Globus pallidus (tissue), 1 donor: ENCODE data around the gene SHCBP1.
"Not testable (repeated sequence)": the region's sequence is repeated elsewhere in the genome, so short reads cannot be mapped to it uniquely, and the experiment has no call there.

Experiments
- DNase-seq: peaks from one replicate; pipeline ENCODE4 v3.0.0-alpha.2; 2015; ENCODE audit warnings: low spot score

The SHCBP1 gene

GRCh38 chr16:46621006-46621933 lies at the start of gene SHCBP1:
TSS of gene SHCBP1 (minus strand) at chr16:46621379. CDS start at chr16:46621359, 20 bp downstream.
- peak; percentile 84 for DNase-seq

- DNase-seq = no peak
Observed at GRCh38 chr16:46662123-46662522, 40.9 kb upstream of the SHCBP1 start.

GRCh38 chr16:46658925-46659324 lies 37.7 kb upstream of the SHCBP1 start:
- DNase-seq = peak; percentile 53

- no peak for DNase-seq
Observed at GRCh38 chr16:46651305-46651704, 30.1 kb upstream of the SHCBP1 start.

- DNase-seq = no peak
Observed at GRCh38 chr16:46650254-46650623, 29.1 kb upstream of the SHCBP1 start.

GRCh38 chr16:46649588-46650253 lies 28.5 kb upstream of the SHCBP1 start:
- DNase-seq = no peak

GRCh38 chr16:46648656-46649055 lies 27.5 kb upstream of the SHCBP1 start:
- no peak for DNase-seq

- no peak for DNase-seq
Observed at GRCh38 chr16:46638947-46639925, 18.1 kb upstream of the SHCBP1 start.

- no peak for DNase-seq
Observed at GRCh38 chr16:46632778-46633733, 11.9 kb upstream of the SHCBP1 start.

GRCh38 chr16:46629331-46630219 lies 8.4 kb upstream of the SHCBP1 start:
- no peak for DNase-seq

- DNase-seq = no peak
Observed at GRCh38 chr16:46627746-46628145, 6.6 kb upstream of the SHCBP1 start.

GRCh38 chr16:46626681-46627080 lies 5.5 kb upstream of the SHCBP1 start:
- not testable (repeated sequence) for DNase-seq

GRCh38 chr16:46624862-46625261 lies 3.7 kb upstream of the SHCBP1 start:
- DNase-seq = not testable (repeated sequence)

- DNase-seq = not testable (repeated sequence)
Observed at GRCh38 chr16:46623707-46624106, 2.5 kb upstream of the SHCBP1 start.

- DNase-seq = not testable (repeated sequence)
Observed at GRCh38 chr16:46623246-46623645, 2.1 kb upstream of the SHCBP1 start.

- DNase-seq = no peak
Observed at GRCh38 chr16:46621934-46622676, 926 bp upstream of the SHCBP1 start.

- DNase-seq = no peak
Observed at GRCh38 chr16:46620266-46621005, 743 bp downstream of the SHCBP1 start.

- DNase-seq = no peak
Observed at GRCh38 chr16:46618516-46618915, 2.7 kb downstream of the SHCBP1 start.
